ENCODE data around the gene ZSCAN26. TPM values are rescaled to one million over a fixed set of nuclear protein-coding genes. Genes with fewer than 3 reads are reported as not detected.

ZSCAN26 gene
- total RNA-seq, 1 donor from 2014 or later, result 14.8 TPM

GRCh38 chr6:28257042-28257441 lies 9.9 kb upstream of the ZSCAN26 start:
- Mint-ChIP-seq H3K9me3 (ENCODE audit: low read depth) (no peaks in the 10 kb centered on the region), H3K27ac (ENCODE audit: unreplicated experiment) (no peak overlapping the region), H3K4me1 (ENCODE audit: low read depth) (peaks cover 8% of the 10 kb centered on the region), H3K27me3 (ENCODE audit: low read depth) (peaks cover 7% of the 10 kb centered on the region), H3K36me3 (ENCODE audit: low read depth) (no peaks in the 10 kb centered on the region), H3K4me3 (ENCODE audit: unreplicated experiment) (no peak overlapping the region)
- no peak for DNase-seq (ENCODE audit: low spot score)
- TF ChIP-seq CTCF (IDR thresholded peaks at IDR 0.05), result no peak

- Mint-ChIP-seq H3K36me3 (ENCODE audit: low read depth) (no peaks in the 10 kb centered on the region), H3K9me3 (ENCODE audit: low read depth) (no peaks in the 10 kb centered on the region), H3K27me3 (ENCODE audit: low read depth) (peaks cover 7% of the 10 kb centered on the region), H3K4me1 (ENCODE audit: low read depth) (peaks cover 3% of the 10 kb centered on the region), H3K27ac (ENCODE audit: unreplicated experiment) (no peak within 1 kb of the TSS), H3K4me3 (ENCODE audit: unreplicated experiment) (no peak within 1 kb of the TSS)
- no peak for TF ChIP-seq CTCF (IDR thresholded peaks at IDR 0.05)
- DNase-seq (ENCODE audit: low spot score), result peak; percentile 81
Measured at GRCh38 chr6:28258877-28259777, 7.8 kb upstream of the ZSCAN26 start, which contains the start of gene NKAPL. Gene NKAPL, plus strand, starts transcription at chr6:28259297. Its CDS starts 75 bp downstream, at chr6:28259372.

GRCh38 chr6:28263922-28264321 lies 3.0 kb upstream of the ZSCAN26 start:
- peak overlapping the region; percentile 38 for H3K27ac Mint-ChIP-seq (ENCODE audit: unreplicated experiment)
- H3K4me1 Mint-ChIP-seq (ENCODE audit: low read depth), result peaks cover 10% of the 10 kb centered on the region
- H3K4me3 Mint-ChIP-seq (ENCODE audit: unreplicated experiment), result no peak overlapping the region
- no peaks in the 10 kb centered on the region for H3K9me3 Mint-ChIP-seq (ENCODE audit: low read depth)
- TF ChIP-seq CTCF (IDR thresholded peaks at IDR 0.05), result no peak
- DNase-seq (ENCODE audit: low spot score), result no peak
- H3K36me3 Mint-ChIP-seq (ENCODE audit: low read depth), result no peaks in the 10 kb centered on the region
- H3K27me3 Mint-ChIP-seq (ENCODE audit: low read depth), result peaks cover 7% of the 10 kb centered on the region

GRCh38 chr6:28264834-28265401 lies 2.0 kb upstream of the ZSCAN26 start:
- no peak for TF ChIP-seq CTCF (IDR thresholded peaks at IDR 0.05)
- no peaks in the 10 kb centered on the region for H3K36me3 Mint-ChIP-seq (ENCODE audit: low read depth)
- no peak overlapping the region for H3K27ac Mint-ChIP-seq (ENCODE audit: unreplicated experiment)
- no peak for DNase-seq (ENCODE audit: low spot score)
- peaks cover 3% of the 10 kb centered on the region for H3K27me3 Mint-ChIP-seq (ENCODE audit: low read depth)
- no peak overlapping the region for H3K4me3 Mint-ChIP-seq (ENCODE audit: unreplicated experiment)
- H3K4me1 Mint-ChIP-seq (ENCODE audit: low read depth), result peaks cover 18% of the 10 kb centered on the region
- no peaks in the 10 kb centered on the region for H3K9me3 Mint-ChIP-seq (ENCODE audit: low read depth)

- no peaks in the 10 kb centered on the region for H3K9me3 Mint-ChIP-seq (ENCODE audit: low read depth)
- H3K27ac Mint-ChIP-seq (ENCODE audit: unreplicated experiment), result no peak overlapping the region
- H3K36me3 Mint-ChIP-seq (ENCODE audit: low read depth), result no peaks in the 10 kb centered on the region
- no peak for TF ChIP-seq CTCF (IDR thresholded peaks at IDR 0.05)
- peaks cover 18% of the 10 kb centered on the region for H3K4me1 Mint-ChIP-seq (ENCODE audit: low read depth)
- no peak overlapping the region for H3K4me3 Mint-ChIP-seq (ENCODE audit: unreplicated experiment)
- DNase-seq (ENCODE audit: low spot score), result no peak
- H3K27me3 Mint-ChIP-seq (ENCODE audit: low read depth), result no peaks in the 10 kb centered on the region
Measured at GRCh38 chr6:28266563-28266961, 381 bp upstream of the ZSCAN26 start.

Data from chondrocyte (in vitro differentiated cells).